Measurements from ENCODE around the gene DIP2A.
"Not testable (repeated sequence)": the region's sequence is repeated elsewhere in the genome, so short reads cannot be mapped to it uniquely, and the experiment has no call there.

Gene DIP2A

DNA sequence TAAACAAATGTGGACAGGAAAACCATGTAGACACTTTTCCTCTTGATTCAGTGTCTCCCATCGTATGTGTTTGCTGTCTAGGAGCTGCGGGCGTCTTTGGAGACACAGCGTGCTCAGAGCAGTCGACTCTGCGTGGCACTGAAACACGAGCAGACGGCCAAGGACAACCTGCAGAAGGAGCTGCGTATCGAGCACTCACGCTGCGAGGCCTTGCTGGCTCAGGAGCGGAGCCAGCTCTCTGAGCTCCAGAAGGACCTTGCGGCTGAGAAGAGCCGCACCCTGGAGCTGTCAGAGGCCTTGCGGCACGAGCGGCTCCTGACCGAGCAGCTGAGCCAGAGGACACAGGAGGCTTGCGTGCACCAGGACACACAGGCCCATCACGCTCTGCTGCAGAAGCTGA lies 27.2 kb upstream of the DIP2A start:
- TF ChIP-seq, protein P1, sequence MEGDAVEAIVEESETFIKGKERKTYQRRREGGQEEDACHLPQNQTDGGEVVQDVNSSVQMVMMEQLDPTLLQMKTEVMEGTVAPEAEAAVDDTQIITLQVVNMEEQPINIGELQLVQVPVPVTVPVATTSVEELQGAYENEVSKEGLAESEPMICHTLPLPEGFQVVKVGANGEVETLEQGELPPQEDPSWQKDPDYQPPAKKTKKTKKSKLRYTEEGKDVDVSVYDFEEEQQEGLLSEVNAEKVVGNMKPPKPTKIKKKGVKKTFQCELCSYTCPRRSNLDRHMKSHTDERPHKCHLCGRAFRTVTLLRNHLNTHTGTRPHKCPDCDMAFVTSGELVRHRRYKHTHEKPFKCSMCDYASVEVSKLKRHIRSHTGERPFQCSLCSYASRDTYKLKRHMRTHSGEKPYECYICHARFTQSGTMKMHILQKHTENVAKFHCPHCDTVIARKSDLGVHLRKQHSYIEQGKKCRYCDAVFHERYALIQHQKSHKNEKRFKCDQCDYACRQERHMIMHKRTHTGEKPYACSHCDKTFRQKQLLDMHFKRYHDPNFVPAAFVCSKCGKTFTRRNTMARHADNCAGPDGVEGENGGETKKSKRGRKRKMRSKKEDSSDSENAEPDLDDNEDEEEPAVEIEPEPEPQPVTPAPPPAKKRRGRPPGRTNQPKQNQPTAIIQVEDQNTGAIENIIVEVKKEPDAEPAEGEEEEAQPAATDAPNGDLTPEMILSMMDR (IDR thresholded peaks at IDR 0.05; ENCODE audit: extremely low read depth, missing control alignments), result no peak
- no peak for DNase-seq (ENCODE audit: low spot score)

DNA sequence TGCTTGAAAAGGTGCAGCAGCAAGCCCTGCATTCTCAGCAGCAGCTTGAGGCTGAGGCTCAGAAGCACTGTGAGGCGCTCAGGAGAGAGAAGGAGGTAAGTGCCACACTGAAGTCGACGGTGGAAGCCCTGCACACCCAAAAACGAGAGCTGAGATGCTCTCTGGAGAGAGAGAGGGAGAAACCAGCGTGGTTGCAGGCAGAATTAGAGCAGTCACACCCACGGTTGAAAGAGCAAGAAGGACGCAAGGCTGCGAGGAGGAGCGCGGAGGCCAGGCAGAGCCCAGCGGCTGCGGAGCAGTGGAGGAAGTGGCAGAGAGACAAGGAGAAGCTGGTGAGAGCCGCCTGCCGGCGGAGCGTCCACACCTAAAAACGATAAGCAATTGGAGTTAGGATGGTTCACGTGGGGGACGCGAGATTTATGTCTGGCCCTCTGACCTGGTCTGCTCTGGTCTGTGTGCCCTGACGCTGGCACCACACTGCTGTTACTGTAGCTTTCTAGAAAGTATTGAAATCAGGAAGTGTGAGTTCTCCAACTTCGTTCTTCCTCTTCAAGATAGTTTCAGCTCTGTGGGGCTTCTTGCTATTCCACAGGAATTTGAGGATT lies 26.7 kb upstream of the DIP2A start:
- no peak for DNase-seq (ENCODE audit: low spot score)
- TF ChIP-seq, protein P1 (IDR thresholded peaks at IDR 0.05; ENCODE audit: extremely low read depth, missing control alignments), result no peak

DNA sequence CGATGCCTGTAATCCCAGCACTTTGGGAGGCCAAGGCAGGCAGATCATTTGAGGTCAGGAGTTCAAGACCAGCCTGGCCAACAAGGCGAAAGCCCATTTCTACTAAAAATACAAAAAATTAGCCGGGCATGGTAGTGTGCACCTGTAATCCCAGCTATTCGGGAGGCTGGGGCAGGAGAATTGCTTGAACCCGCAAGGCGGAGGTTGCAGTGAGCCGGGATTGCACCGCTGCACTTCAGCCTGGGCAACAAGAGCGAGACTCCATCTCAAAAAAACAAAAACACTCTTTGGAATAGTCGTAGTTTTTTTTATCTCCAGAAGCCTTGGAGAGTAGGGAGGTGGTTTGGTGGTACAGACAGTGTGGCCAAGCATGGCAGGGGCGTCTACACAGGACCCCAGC lies 25.6 kb upstream of the DIP2A start:
- not testable (repeated sequence) for DNase-seq (ENCODE audit: low spot score)

DNA sequence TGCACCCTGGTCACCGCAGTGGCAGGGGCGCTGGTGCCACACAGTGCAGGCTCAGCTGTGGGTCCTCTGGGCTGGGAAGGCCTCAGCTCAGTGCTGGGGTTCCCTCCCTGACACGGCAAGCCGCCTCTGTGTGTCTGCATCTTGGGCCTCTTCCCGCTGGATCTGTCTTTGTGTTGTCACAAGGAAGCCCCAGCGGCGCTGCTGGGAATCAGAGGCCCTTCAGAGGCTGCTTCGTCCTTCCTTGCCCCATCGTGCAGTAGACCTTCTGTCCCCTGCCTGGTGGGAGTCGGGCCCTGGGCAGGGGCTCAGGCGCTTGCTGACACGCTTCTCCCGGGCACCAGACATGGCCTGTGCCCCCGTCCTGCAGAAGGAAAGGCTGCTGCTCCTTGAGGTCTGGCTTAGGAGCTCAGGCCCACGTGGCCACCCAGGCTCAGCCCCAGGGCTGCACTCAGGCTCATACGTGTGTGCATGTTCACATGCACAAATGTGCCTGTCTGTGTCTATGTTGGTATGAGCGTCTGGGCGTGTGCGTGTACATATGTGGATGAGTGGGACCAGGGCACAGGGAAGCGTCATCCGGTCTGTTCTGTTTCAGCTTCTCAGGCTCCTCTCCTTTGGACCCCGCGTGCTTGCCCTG lies 24.3 kb upstream of the DIP2A start:
- DNase-seq (ENCODE audit: low spot score), result no peak
- TF ChIP-seq, protein P1 (IDR thresholded peaks at IDR 0.05; ENCODE audit: extremely low read depth, missing control alignments), result no peak

DNA sequence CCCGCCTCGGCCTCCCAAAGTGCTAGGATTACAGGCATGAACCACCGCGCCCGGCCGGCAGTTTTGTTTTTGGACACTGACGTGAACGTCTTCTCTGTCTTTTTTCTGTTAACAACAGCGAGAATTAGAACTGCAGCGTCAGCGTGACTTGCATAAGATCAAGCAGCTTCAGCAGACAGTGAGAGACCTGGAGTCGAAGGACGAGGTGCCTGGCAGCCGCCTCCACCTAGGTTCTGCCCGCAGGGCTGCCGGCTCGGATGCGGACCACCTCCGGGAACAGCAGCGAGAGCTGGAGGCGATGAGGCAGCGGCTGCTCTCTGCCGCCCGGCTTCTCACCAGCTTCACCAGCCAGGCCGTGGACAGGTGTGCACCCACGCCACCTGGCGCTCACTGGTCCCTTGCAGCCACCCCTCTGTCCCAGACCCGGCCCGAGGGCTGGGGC lies 22.9 kb upstream of the DIP2A start:
- TF ChIP-seq, protein P1 (IDR thresholded peaks at IDR 0.05; ENCODE audit: extremely low read depth, missing control alignments), result no peak

DNA sequence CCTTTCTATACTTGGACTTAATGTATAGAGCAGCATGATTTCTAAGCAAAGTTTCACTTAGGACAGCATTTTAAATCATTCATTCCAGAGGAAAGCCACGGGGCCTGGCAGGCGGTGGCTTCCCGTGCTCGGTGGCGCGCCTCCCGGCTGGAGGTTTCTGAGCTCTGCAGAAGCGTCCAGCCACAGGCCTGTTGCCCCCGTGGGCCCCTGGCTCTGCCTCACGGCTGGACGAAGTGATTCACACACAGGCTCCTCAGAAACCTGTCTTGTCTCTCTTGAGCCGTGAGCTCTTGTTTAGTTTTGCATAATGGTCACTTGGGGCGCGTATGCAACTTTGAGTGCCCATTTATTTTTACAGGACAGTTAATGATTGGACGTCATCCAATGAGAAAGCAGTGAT lies 22.1 kb upstream of the DIP2A start:
- TF ChIP-seq, protein P1 (IDR thresholded peaks at IDR 0.05; ENCODE audit: extremely low read depth, missing control alignments), result no peak
- DNase-seq (ENCODE audit: low spot score), result no peak

More for the DNA sequence above, 22.9 kb upstream of the DIP2A start:
- DNase-seq (ENCODE audit: low spot score), result no peak

DNA sequence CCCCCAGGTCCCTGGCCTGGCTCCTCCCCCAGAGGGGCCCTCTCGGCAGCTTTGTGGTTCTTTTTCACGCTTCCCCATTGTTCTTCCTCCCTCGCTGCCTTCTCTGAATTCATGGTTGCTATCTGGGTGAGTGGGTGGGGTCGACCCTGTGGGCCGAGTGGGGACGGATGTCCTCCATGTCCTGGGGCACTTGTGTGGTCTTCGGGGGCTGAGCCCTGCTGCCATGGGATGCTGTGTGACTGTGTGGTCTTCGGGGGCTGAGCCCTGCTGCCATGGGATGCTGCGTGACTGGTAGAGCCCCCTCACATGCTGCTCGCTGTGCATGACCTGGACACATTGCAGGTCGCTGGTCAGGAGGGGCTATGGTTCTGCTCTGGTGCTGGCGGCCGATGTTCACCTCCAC lies 21.6 kb upstream of the DIP2A start:
- TF ChIP-seq, protein P1 (IDR thresholded peaks at IDR 0.05; ENCODE audit: extremely low read depth, missing control alignments), result no peak
- no peak for DNase-seq (ENCODE audit: low spot score)

DNA sequence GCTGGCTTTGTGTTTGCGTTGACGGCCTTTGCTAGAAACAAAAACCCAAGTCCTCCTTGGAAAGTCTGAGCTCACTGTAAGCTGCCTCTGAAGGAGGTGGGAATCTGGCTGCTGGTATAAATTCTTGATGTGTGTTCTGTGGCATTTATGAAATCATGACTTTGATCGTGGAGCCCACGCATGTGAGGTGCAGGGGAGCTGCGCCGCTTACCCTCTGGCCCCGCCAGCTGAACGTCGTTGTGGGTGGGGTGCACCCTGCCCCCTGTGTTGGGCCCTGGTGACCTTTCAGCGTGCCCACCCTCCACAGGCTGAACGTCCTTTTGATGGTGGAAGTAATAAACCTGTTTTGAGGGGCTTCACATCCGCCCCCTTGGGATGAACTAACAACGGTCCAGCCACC lies 21.2 kb upstream of the DIP2A start:
- peak; percentile 12 for DNase-seq (ENCODE audit: low spot score)
- TF ChIP-seq, protein P1 (IDR thresholded peaks at IDR 0.05; ENCODE audit: extremely low read depth, missing control alignments), result no peak

Measured in GM20000 (cell line).